K562 (cell line): ENCODE measurements around the gene HOXA9. TPM values are rescaled to one million over a fixed set of nuclear protein-coding genes. Genes with fewer than 3 reads are reported as not detected.

Experiments used
- ATAC-seq: fragments of 200-7000 bp; cut with Tn5 transposase; 3 replicates; pipeline ENCODE4 v1.9.1; 2020; ENCODE audit warnings: moderate library complexity
- BruUV-seq: library from RNA; stranded (reverse); fragments of 400-500 nt; replicated peaks from 2 replicates; lab custom pipeline; 2021; lab: Mats Ljungman, UMichigan
- CTCF ChIA-PET: fragments of 300-600 bp; formaldehyde crosslinking; extraction: SDS; loops from one replicate; lab custom pipeline; 2021; ENCODE audit warnings: low intra/inter-chr PET ratio; lab: Yijun Ruan, JAX
- POLR2A ChIA-PET: fragments of 300-600, 350-650 bp; sonication (Branson Sonifier 250); formaldehyde crosslinking; extraction: SDS; loops from one replicate; lab custom pipeline; 2021; ENCODE audit warnings: antibody characterized with exemption, inconsistent platforms; lab: Yijun Ruan, JAX
- DNase-seq, 4 experiments: peaks; one replicate each; pipeline versions ENCODE4 v3.0.0 to v3.0.0-alpha.2; 2011 to 2018; ENCODE audit warnings: low spot score in 3 of 4, mixed read lengths in 3 of 4; ENCODE audit errors: extremely low read depth in 1 of 4
- FAIRE-seq: peaks from 2 replicates; lab custom pipeline; 2011; peaks lifted over from hg19 to GRCh38; lab: Jason Lieb, UNC
- H2AFZ ChIP-seq: 2 replicates; pipeline ENCODE4 v1.6.0; 2011; ENCODE audit warnings: low read depth, low read length, control low read depth, inconsistent platforms
- H3K27ac ChIP-seq: fragments of 200-600 bp; 3 replicates; pipeline ENCODE4 v1.8.0; 2011; ENCODE audit warnings: low read depth, mild to moderate bottlenecking, control low read depth, inconsistent platforms, low read length, moderate library complexity, mixed read lengths; ENCODE audit errors: extremely low read depth
- H3K27me3 ChIP-seq, 2 experiments: fragments of 300-600 bp in 1 of 2; 2 replicates in 1 of 2; 3 replicates in 1 of 2; pipeline versions ENCODE4 v1.6.0 to v1.8.0; 2011; ENCODE audit warnings: inconsistent platforms in 2 of 2, low read length in 2 of 2, mild to moderate bottlenecking in 1 of 2, mixed read lengths in 1 of 2, moderate library complexity in 1 of 2; ENCODE audit not compliant: control insufficient read depth in 2 of 2, insufficient read depth in 2 of 2
- H3K36me3 ChIP-seq: fragments of 300-600 bp; 3 replicates; pipeline ENCODE4 v1.8.0; 2011; ENCODE audit warnings: mild to moderate bottlenecking, low read length, inconsistent platforms; ENCODE audit not compliant: control insufficient read depth, insufficient read depth
- H3K4me1 ChIP-seq, 2 experiments: fragments of 200-600 bp in 1 of 2; replicated peaks in 1 of 2; 2 replicates in 1 of 2; 3 replicates in 1 of 2; pipeline versions ENCODE4 v1.5.1 to v1.8.0; 2011; ENCODE audit warnings: inconsistent platforms in 2 of 2, low read length in 2 of 2, mild to moderate bottlenecking in 1 of 2, mixed read lengths in 1 of 2, moderate library complexity in 1 of 2; ENCODE audit not compliant: control insufficient read depth in 2 of 2, insufficient read depth in 2 of 2
- H3K4me2 ChIP-seq: 2 replicates; pipeline ENCODE4 v1.6.1; 2011; ENCODE audit warnings: low read length, control low read depth, inconsistent platforms, mixed read lengths; ENCODE audit not compliant: insufficient read depth
- H3K4me3 ChIP-seq: fragments of 200-600 bp; sonication (generic), shearing (Covaris generic); 2 replicates; pipeline ENCODE4 v1.5.1; 2016; ENCODE audit warnings: control low read depth, inconsistent platforms
- H3K79me2 ChIP-seq: fragments of 200-600 bp; 3 replicates; pipeline ENCODE4 v1.8.0; 2011; ENCODE audit warnings: low read length, inconsistent platforms; ENCODE audit not compliant: control insufficient read depth, insufficient read depth
- H3K9ac ChIP-seq, 2 experiments: 2 replicates each; pipeline versions ENCODE4 v1.6.0 to v1.6.1; 2011; ENCODE audit warnings: low read depth in 2 of 2, low read length in 2 of 2, control low read depth in 1 of 2, inconsistent platforms in 1 of 2, mild to moderate bottlenecking in 1 of 2, mixed read lengths in 1 of 2; ENCODE audit not compliant: insufficient read depth in 1 of 2
- H3K9me1 ChIP-seq: one replicate; pipeline ENCODE4 v1.6.0; 2011; ENCODE audit warnings: inconsistent platforms, mild to moderate bottlenecking, low read length, moderate library complexity; ENCODE audit not compliant: control insufficient read depth, insufficient read depth
- H3K9me3 ChIP-seq: replicated peaks from 2 replicates; pipeline ENCODE4 v1.5.1; 2011; ENCODE audit warnings: low read depth, low read length, inconsistent platforms; ENCODE audit not compliant: control insufficient read depth, insufficient read depth
- H4K20me1 ChIP-seq: replicated peaks from 2 replicates; pipeline ENCODE4 v1.6.1; 2011; ENCODE audit warnings: low read length, inconsistent platforms, mixed read lengths; ENCODE audit not compliant: control insufficient read depth, insufficient read depth
- CEBPG ChIP-seq, 3 experiments: fragments of 200-800 bp in 1 of 3; sonication (Bioruptor generic) in 1 of 3; sonication (generic) in 1 of 3; formaldehyde crosslinking in 1 of 3; IDR thresholded peaks in 2 of 3; conservative IDR thresholded peaks in 1 of 3; 2 replicates each; pipeline versions ENCODE4 v1.6.1 to v1.8.0; 2016 to 2022; ENCODE audit warnings: missing compliant biosample characterization in 2 of 3, missing genetic modification characterization in 2 of 3, mild to moderate bottlenecking in 1 of 3, missing genetic modification reagents in 1 of 3
- CREB1 ChIP-seq, 2 experiments: sonication (generic) in 1 of 2; formaldehyde crosslinking in 1 of 2; IDR thresholded peaks; 2 replicates each; pipeline versions ENCODE4 v1.6.1 to v1.8.0; 2012 to 2022; ENCODE audit warnings: inconsistent platforms in 1 of 2, mild to moderate bottlenecking in 1 of 2, missing genetic modification reagents in 1 of 2, moderate library complexity in 1 of 2
- EHMT2 ChIP-seq: fragments of 450-650 bp; IDR thresholded peaks from 2 replicates; pipeline ENCODE4 v1.6.1; 2018; ENCODE audit warnings: antibody characterized with exemption
- FOXJ2 ChIP-seq: fragments of 200-800 bp; sonication (Bioruptor generic); IDR thresholded peaks from 2 replicates; pipeline ENCODE4 v1.6.1; 2016; ENCODE audit warnings: missing genetic modification characterization, missing compliant biosample characterization
- PPARD ChIP-seq: fragments of 250-450 bp; sonication (Bioruptor Pico); IDR thresholded peaks from 2 replicates; pipeline ENCODE4 v1.8.0; 2022; ENCODE audit warnings: inconsistent platforms, mild to moderate bottlenecking, moderate library complexity
- SETDB1 ChIP-seq: IDR thresholded peaks from one replicate; pipeline ENCODE4 v1.6.1; 2012; ENCODE audit warnings: low read length, control low read depth, inconsistent platforms
- TCF7L2 ChIP-seq: fragments of 150-350 bp; IDR thresholded peaks from 2 replicates; pipeline ENCODE4 v1.6.1; 2016; ENCODE audit warnings: low read depth, mild to moderate bottlenecking, low read length, moderate library complexity
- TEAD2 ChIP-seq: fragments of 450-650 bp; IDR thresholded peaks from 2 replicates; pipeline ENCODE4 v1.6.1; 2016; ENCODE audit warnings: missing genetic modification characterization, control low read depth, missing compliant biosample characterization
- ZNF398 ChIP-seq: fragments of 250-450 bp; sonication (Bioruptor Pico); IDR thresholded peaks from 2 replicates; pipeline ENCODE4 v1.8.0; 2021; ENCODE audit warnings: moderate library complexity, mild to moderate bottlenecking, inconsistent platforms
- ZNF518B ChIP-seq: fragments of 250-450 bp; sonication (Bioruptor Pico); IDR thresholded peaks from 2 replicates; pipeline ENCODE4 v1.5.0; 2021; ENCODE audit warnings: mild to moderate bottlenecking, moderate library complexity
- WGBS: fragments of 100-300 bp; shearing (Covaris generic); methylation state at CpG from one replicate; pipeline ENCODE4 v1.1.6; 2016; ENCODE audit warnings: low coverage, mixed read lengths; ENCODE audit not compliant: insufficient coverage; ENCODE audit errors: missing lambda C conversion rate; 5-methylcytosine and 5-hydroxymethylcytosine counted together
- in situ Hi-C: fragments of 300-500 bp; cut with MboI; formaldehyde crosslinking; loops from 4 replicates; pipeline ENCODE4 v1.15.0; 2018; ENCODE audit warnings: inconsistent platforms, mixed read lengths
- intact Hi-C: fragments of 100-400 bp; cut with micrococcal nuclease; formaldehyde crosslinking; loops from 2 replicates; pipeline ENCODE4 v1.14.2; 2022
- polyA plus RNA-seq, 8 experiments: library from polyadenylated mRNA; depleted of rRNA in 4 of 8; stranded (reverse) in 5 of 8; unstranded in 3 of 8; fragments of >200 nt; fragmentation: Nextera tagmentation in 2 of 8; fragmentation: Illumina TruSeq in 1 of 8; extraction: Ambion mirVana in 2 of 8; extraction: Trizol in 1 of 8; gene quantifications; 2 replicates each; pipeline versions ENCODE4 v1.2.1 to v1.2.3, GENCODE V29; 2011 to 2014; ENCODE audit warnings: inconsistent platforms in 1 of 8, missing spikeins in 1 of 8
- total RNA-seq, 7 experiments: library from RNA; depleted of rRNA in 6 of 7; stranded (reverse); fragments of >200 nt in 6 of 7; fragmentation: Illumina TruSeq in 2 of 7; extraction: Trizol in 2 of 7; gene quantifications; 2 replicates each; pipeline versions ENCODE4 v1.2.1 to v1.2.3, GENCODE V29; 2011 to 2021; ENCODE audit warnings: low replicate concordance in 1 of 7
- TF ChIP-seq, protein P1 (sequence below), 2 experiments: fragments of 200-800 bp in 1 of 2; sonication (Bioruptor generic) in 1 of 2; sonication (generic) in 1 of 2; formaldehyde crosslinking in 1 of 2; IDR thresholded peaks in 1 of 2; conservative IDR thresholded peaks in 1 of 2; 2 replicates each; pipeline versions ENCODE4 v1.5.0 to v1.6.1; 2016 to 2020; ENCODE audit warnings: missing compliant biosample characterization in 1 of 2, missing genetic modification characterization in 1 of 2, missing genetic modification reagents in 1 of 2

The HOXA9 gene
- total and polyA plus RNA-seq, 9 of the 15 experiments (the other 6 are each of a cell fraction or from before 2014, with no cell fraction given), result not detected

GRCh38 chr7:27139334-27140125, 25.8 kb downstream of the HOXA9 start:
- H3K9me1 ChIP-seq, result no peaks in the 10 kb centered on the region
- no peaks in the 10 kb centered on the region for H3K36me3 ChIP-seq
- no peak overlapping the region for H3K4me3 ChIP-seq
- no peaks in the 10 kb centered on the region for H3K9me3 ChIP-seq
- ATAC-seq, result no peak
- in situ Hi-C loops, result loop anchor here (10.0 kb wide), 1 partner anchor 285 kb away; no protein-coding TSS in a partner anchor
- H2AFZ ChIP-seq, result no peak overlapping the region
- CTCF ChIA-PET, result no interaction called here
- no peaks in the 10 kb centered on the region for H3K79me2 ChIP-seq
- intact Hi-C loops, result no loop called here
- no TSS peak for BruUV-seq
- 22% methylated on average over 25 of the region's 53 CpGs for WGBS
- H3K27ac ChIP-seq, result no peak overlapping the region
- DNase-seq, result no peak
- H3K4me1 ChIP-seq, result peaks cover 7 to 8% of the 10 kb centered on the region in 2 experiments; a peak in 2 of 5 replicates
- TF ChIP-seq PPARD (CRISPR knock-in tag) (no peak), TCF7L2 (no peak), TEAD2 (tag) (no peak), SETDB1 (no peak), EHMT2 (no peak), ZNF518B (CRISPR knock-in tag) (no peak), CEBPG (CRISPR knock-in tag; IDR thresholded peaks at IDR 0.05) (no peak), CEBPG (tag; conservative IDR thresholded peaks at IDR 0.05 in 1 of 2, IDR thresholded peaks at IDR 0.05 in 1 of 2) (no peak), CREB1 (IDR thresholded peaks at IDR 0.05) (no peak), CREB1 (CRISPR knock-in tag; IDR thresholded peaks at IDR 0.05) (no peak), ZNF398 (no peak), FOXJ2 (no peak)
- TF ChIP-seq, protein P1, sequence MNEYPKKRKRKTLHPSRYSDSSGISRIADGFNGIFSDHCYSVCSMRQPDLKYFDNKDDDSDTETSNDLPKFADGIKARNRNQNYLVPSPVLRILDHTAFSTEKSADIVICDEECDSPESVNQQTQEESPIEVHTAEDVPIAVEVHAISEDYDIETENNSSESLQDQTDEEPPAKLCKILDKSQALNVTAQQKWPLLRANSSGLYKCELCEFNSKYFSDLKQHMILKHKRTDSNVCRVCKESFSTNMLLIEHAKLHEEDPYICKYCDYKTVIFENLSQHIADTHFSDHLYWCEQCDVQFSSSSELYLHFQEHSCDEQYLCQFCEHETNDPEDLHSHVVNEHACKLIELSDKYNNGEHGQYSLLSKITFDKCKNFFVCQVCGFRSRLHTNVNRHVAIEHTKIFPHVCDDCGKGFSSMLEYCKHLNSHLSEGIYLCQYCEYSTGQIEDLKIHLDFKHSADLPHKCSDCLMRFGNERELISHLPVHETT (CRISPR knock-in tag; conservative IDR thresholded peaks at IDR 0.05 in 1 of 2, IDR thresholded peaks at IDR 0.05 in 1 of 2), result no peak
- TF ChIP-seq, all 486 proteins: peak for 0
- H4K20me1 ChIP-seq, result no peaks in the 10 kb centered on the region
- no peak overlapping the region for H3K4me2 ChIP-seq
- POLR2A ChIA-PET, result interaction anchor here (0.6 to 0.8 kb wide), 2 partner anchors 11 to 1988 kb away, joined by 3 to 5 read pairs; no protein-coding TSS in a partner anchor
- FAIRE-seq, result no peak
- H3K9ac ChIP-seq, result no peak overlapping the region
- H3K27me3 ChIP-seq, result peaks cover 26 to 64% of the 10 kb centered on the region in 2 experiments
